Prostate gland (tissue), 2 donors: ENCODE results near the gene C6orf52.

ENCODE experiments used
- CTCF ChIP-seq, 4 experiments: fragments of 200-600 bp in 2 of 4; fragments of 450-650 bp in 2 of 4; sonication (generic) in 2 of 4; IDR thresholded peaks; 1 replicate in 3 of 4; 2 replicates in 1 of 4; pipeline ENCODE4 v1.5.1; 2016 to 2019; ENCODE audit warnings: antibody characterized with exemption in 4 of 4, mild to moderate bottlenecking in 2 of 4, moderate library complexity in 2 of 4
- POLR2A ChIP-seq: fragments of 450-650 bp; IDR thresholded peaks from one replicate; pipeline ENCODE4 v1.6.1; 2016; ENCODE audit warnings: antibody characterized with exemption, mild to moderate bottlenecking

GRCh38 chr6:10682355-10682988 is 11.9 kb downstream of the C6orf52 start:
- TF ChIP-seq POLR2A = no peak
- no peak for TF ChIP-seq CTCF (IDR thresholded peaks at IDR 0.05)
